SIG-M5 (cell line): ENCODE results near the gene PPIB.
"Not testable (repeated sequence)": the region's sequence is repeated elsewhere in the genome, so short reads cannot be mapped to it uniquely, and the experiment has no call there.

Source experiments
- DNase-seq: peaks from one replicate; lab custom pipeline; 2025; lab: John Stamatoyannopoulos, UW

The PPIB gene

DNA sequence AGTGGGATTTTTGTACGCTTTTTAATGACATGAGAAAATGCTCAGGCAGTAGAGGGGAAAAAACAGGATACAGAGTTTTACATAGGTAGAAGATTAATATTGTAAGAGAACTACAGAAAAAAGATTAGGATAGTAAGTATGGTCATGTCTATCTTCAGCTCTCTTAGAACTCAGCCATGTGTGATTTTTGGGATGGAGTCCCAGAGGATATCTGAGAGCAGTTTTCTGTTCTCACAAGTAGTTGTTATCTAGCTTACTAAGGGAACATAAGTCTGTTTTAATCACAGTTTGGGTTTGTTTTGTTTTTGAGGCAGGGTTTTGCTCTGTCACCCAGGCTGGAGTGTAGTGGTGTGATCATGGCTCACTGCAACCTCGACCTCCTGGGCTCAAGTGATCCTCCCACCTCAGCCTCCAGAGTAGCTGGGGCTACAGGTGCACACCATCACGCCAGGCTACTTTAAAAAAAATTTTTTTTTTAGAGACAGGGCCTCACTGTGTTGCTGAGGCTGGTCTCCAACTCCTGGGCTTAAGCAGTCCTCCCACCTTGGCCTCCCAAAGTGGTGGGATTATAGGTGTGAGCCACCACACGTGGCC lies 52.6 kb downstream of the PPIB start:
- not testable (repeated sequence) for DNase-seq

DNA sequence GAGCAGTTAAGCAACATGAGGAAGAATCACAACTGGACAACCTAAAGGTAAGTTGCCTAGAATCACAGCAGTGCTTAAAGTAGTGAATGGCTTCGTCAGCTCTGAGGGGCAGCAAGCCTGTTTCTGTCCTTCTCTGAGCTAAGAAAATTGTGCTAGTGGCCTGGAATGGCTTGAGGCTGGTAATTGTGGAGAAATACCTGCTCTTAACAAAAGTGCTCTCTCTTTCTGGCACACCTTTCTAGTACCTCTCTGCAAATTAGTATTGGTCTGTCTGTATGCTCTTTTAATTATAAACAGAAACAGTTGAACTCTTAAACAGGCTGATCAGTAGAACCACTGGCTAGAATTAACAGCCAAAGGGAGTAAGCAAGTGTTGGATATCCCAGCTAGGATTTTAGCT lies 55.5 kb downstream of the PPIB start:
- DNase-seq: no peak
